ENCODE measurements around the gene MFSD6. TPM values are rescaled to one million over a fixed set of nuclear protein-coding genes. Genes with fewer than 3 reads are reported as not detected.

MFSD6 gene
- total and polyA plus RNA-seq, 2 of the 8 experiments (the other 6 are each of a cell fraction or from before 2014, with no cell fraction given): 1.8 to 5.1 TPM

DNA sequence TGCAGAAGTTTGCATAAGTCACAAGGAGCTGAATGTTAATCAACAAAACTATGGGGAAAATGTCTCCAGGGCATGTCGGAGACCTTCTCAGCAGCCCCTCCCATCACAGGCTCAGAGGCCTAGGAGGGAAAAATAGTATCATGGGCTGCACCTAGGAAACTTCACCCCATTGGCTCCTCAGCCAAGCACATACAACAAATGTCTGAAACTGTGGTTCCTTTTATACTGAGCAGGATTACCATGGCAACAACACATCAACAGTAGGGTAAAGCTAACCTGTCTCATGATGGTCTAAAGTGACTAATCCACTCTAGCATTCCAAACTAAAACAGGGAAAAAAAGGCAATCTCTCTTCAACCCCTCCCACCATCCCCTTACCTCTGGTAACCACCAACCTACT, 129.6 kb downstream of the MFSD6 start:
- H3K4ac ChIP-seq (replicated peaks; ENCODE audit: insufficient read length, low read depth, low read length): no peak overlapping the region
- peaks cover 7 to 22% of the 10 kb centered on the region in 2 experiments; a peak in 3 of 4 replicates for H3K9me3 ChIP-seq (ENCODE audit: insufficient read depth in 2 of 2, low read depth in 1 of 2, low read length in 1 of 2)
- H3K79me1 ChIP-seq (ENCODE audit: low read depth, low read length): 0 out of 2 replicates have a peak, but pooled peaks cover 2% of the 10 kb centered on the region
- no peaks in the 10 kb centered on the region for H4K20me1 ChIP-seq (replicated peaks in 1 of 2; ENCODE audit: control insufficient read depth in 1 of 2, insufficient read depth in 2 of 2, low read length in 2 of 2)
- H3K27ac ChIP-seq (ENCODE audit: low read depth, low read length): no peak overlapping the region
- peaks cover 5 to 13% (median 9%) of the 10 kb centered on the region in 4 experiments; a peak in 5 of 7 replicates for H3K4me1 ChIP-seq (replicated peaks in 1 of 4; ENCODE audit: control insufficient read depth in 3 of 4, insufficient read depth in 4 of 4, low read length in 3 of 4)
- no peak for FAIRE-seq
- H2BK20ac ChIP-seq (ENCODE audit: low read length): no peak overlapping the region
- no peak overlapping the region for H2BK5ac ChIP-seq (ENCODE audit: low read depth, low read length)
- no peak overlapping the region for H3K14ac ChIP-seq (ENCODE audit: insufficient read length)
- 0 out of 2 replicates have a peak, but pooled peaks cover 4% of the 10 kb centered on the region for H3K23me2 ChIP-seq (ENCODE audit: low read depth, low read length)
- no peak overlapping the region for H2BK12ac ChIP-seq (ENCODE audit: low read depth, low read length)
- no peak overlapping the region for H3K23ac ChIP-seq (ENCODE audit: insufficient read length)
- no peaks in the 10 kb centered on the region for H3K79me2 ChIP-seq (ENCODE audit: control insufficient read depth in 1 of 2, insufficient read depth in 2 of 2, low read length in 2 of 2)
- H3K4me2 ChIP-seq (ENCODE audit: insufficient read depth in 1 of 2, low read depth in 2 of 2, low read length in 2 of 2): no peak overlapping the region
- no peak overlapping the region for H4K8ac ChIP-seq (ENCODE audit: extremely low read depth, insufficient read depth, low read length)
- no peak overlapping the region for H3K4me3 ChIP-seq (ENCODE audit: extremely low read depth in 1 of 4, insufficient read depth in 2 of 4, low read depth in 3 of 4, low read length in 4 of 4)
- no peak overlapping the region for H2BK15ac ChIP-seq (ENCODE audit: low read length)
- CTCF ChIA-PET (ENCODE audit: partially characterized antibody): interaction anchor here (1.1 kb wide), 1 partner anchor 11 kb away, joined by 5 read pairs; no protein-coding TSS in a partner anchor
- no peak overlapping the region for H3K9ac ChIP-seq (replicated peaks in 1 of 4; ENCODE audit: extremely low read depth in 1 of 4, low read depth in 3 of 4, low read length in 3 of 4)
- H2BK120ac ChIP-seq (replicated peaks; ENCODE audit: low read depth, low read length): no peak overlapping the region
- peaks cover 0 to 3% (median 0%) of the 10 kb centered on the region in 4 experiments; a peak in 2 of 8 replicates for H3K36me3 ChIP-seq (ENCODE audit: control insufficient read depth in 2 of 4, insufficient read depth in 4 of 4, low read length in 3 of 4)
- H3K56ac ChIP-seq (replicated peaks; ENCODE audit: insufficient read length, low read depth, low read length): no peak overlapping the region
- no peak overlapping the region for H4K91ac ChIP-seq (replicated peaks; ENCODE audit: insufficient read length, low read length)
- no peak overlapping the region for H2AK5ac ChIP-seq (ENCODE audit: low read depth, low read length)
- H2AFZ ChIP-seq (ENCODE audit: low read length): no peak overlapping the region
- no peaks in the 10 kb centered on the region for H3K27me3 ChIP-seq (replicated peaks in 1 of 4; ENCODE audit: control insufficient read depth in 3 of 4, extremely low read depth in 1 of 4, insufficient read depth in 3 of 4, low read length in 3 of 4)
- POLR2A ChIA-PET (ENCODE audit: partially characterized antibody): interaction anchor here (0.7 kb wide), 1 partner anchor 17 kb away, joined by 3 read pairs; no protein-coding TSS in a partner anchor
- H3K18ac ChIP-seq (ENCODE audit: extremely low read depth, low read length): no peak overlapping the region
- no peak for DNase-seq (ENCODE audit: low read depth in 1 of 2, low spot score in 2 of 2)
- no peak overlapping the region for H4K5ac ChIP-seq (ENCODE audit: insufficient read length, low read depth, low read length)
- WGBS, 2 experiments (ENCODE audit: extremely low coverage in 1 of 2, insufficient coverage in 1 of 2, insufficient read length in 1 of 2, insufficient replicate concordance in 2 of 2, low coverage in 1 of 2, low lambda C conversion rate in 2 of 2, missing lambda C conversion rate in 1 of 2): 82% methylated on average over 1 of the region's 1 CpG; no CpG with 5 or more reads in 1 of the 2 experiments
- no peak for TF ChIP-seq CBX8 (IDR thresholded peaks at IDR 0.05; ENCODE audit: borderline replicate concordance, low read depth, low read length)
- TF ChIP-seq EZH2 (IDR thresholded peaks at IDR 0.05; ENCODE audit: low read depth, low read length, severe bottlenecking): no peak
- TF ChIP-seq RNF2 (IDR thresholded peaks at IDR 0.05; ENCODE audit: borderline replicate concordance, low read depth, low read length, missing control alignments, poor library complexity, severe bottlenecking): no peak
- TF ChIP-seq SIN3A (conservative IDR thresholded peaks at IDR 0.05 in 1 of 2, IDR thresholded peaks at IDR 0.05 in 1 of 2; ENCODE audit: low read depth in 1 of 2, low read length in 2 of 2): no peak
- no peak for TF ChIP-seq CREB1 (IDR thresholded peaks at IDR 0.05)
- TF ChIP-seq BCL11A (IDR thresholded peaks at IDR 0.05; ENCODE audit: low read depth in 2 of 2, low read length in 2 of 2): no peak
- TF ChIP-seq JUND (IDR thresholded peaks at IDR 0.05; ENCODE audit: low read length): no peak
- no peak for TF ChIP-seq RFX5 (IDR thresholded peaks at IDR 0.05; ENCODE audit: borderline replicate concordance, low read depth, low read length)
- no peak for TF ChIP-seq TAF7 (optimal IDR thresholded peaks at IDR 0.05; ENCODE audit: borderline replicate concordance, low read depth, low read length)
- TF ChIP-seq, protein P1, sequence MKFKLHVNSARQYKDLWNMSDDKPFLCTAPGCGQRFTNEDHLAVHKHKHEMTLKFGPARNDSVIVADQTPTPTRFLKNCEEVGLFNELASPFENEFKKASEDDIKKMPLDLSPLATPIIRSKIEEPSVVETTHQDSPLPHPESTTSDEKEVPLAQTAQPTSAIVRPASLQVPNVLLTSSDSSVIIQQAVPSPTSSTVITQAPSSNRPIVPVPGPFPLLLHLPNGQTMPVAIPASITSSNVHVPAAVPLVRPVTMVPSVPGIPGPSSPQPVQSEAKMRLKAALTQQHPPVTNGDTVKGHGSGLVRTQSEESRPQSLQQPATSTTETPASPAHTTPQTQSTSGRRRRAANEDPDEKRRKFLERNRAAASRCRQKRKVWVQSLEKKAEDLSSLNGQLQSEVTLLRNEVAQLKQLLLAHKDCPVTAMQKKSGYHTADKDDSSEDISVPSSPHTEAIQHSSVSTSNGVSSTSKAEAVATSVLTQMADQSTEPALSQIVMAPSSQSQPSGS (IDR thresholded peaks at IDR 0.05; ENCODE audit: low read length): no peak
- TF ChIP-seq ASH2L (IDR thresholded peaks at IDR 0.05; ENCODE audit: low read length): no peak
- no peak for TF ChIP-seq POLR2A (IDR thresholded peaks at IDR 0.05; ENCODE audit: control extremely low read depth in 1 of 2, low read depth in 2 of 2, low read length in 2 of 2)
